ENCODE measurements around the gene CCDC106. TPM values are rescaled to one million over a fixed set of nuclear protein-coding genes. Genes with fewer than 3 reads are reported as not detected.
A peak's percentile ranks its signal among the peaks of the same experiment; 100 is the strongest.

The CCDC106 gene
- total RNA-seq, 1 experiment from 2014 or later: 36.0 TPM

- POLR2A ChIA-PET (ENCODE audit: unreplicated experiment): interaction anchor here (0.6 to 1.4 kb wide), 8 partner anchors 30 to 1517 kb away, joined by 3 to 8 read pairs (median 6); partner anchors contain the start of gene ZNF784
- Histone ChIP-seq H3K27me3 (ENCODE audit: low read length) (no peaks in the 10 kb centered on the region), H4K20me1 (ENCODE audit: low read length) (peaks cover 37% of the 10 kb centered on the region), H3K9me3 (ENCODE audit: low read length) (no peaks in the 10 kb centered on the region), H2AFZ (ENCODE audit: low read length) (peak overlapping the region; percentile 78), H3K9ac (ENCODE audit: low read length) (peak overlapping the region; percentile 99), H3K4me1 (ENCODE audit: insufficient read depth, low read length) (peaks cover 12% of the 10 kb centered on the region), H3K79me2 (ENCODE audit: low read length) (peaks cover 45% of the 10 kb centered on the region), H3K4me3 (ENCODE audit: low read length) (peak overlapping the region; percentile 78), H3K27ac (ENCODE audit: low read length) (peak overlapping the region; percentile 80), H3F3A (ENCODE audit: low read length, unreplicated experiment) (no peaks in the 10 kb centered on the region), H3K9me2 (replicated peaks; ENCODE audit: low read length) (no peaks in the 10 kb centered on the region), H3K36me3 (ENCODE audit: low read depth, low read length) (peaks cover 21% of the 10 kb centered on the region), H3K4me2 (ENCODE audit: low read length) (peak overlapping the region; percentile 85)
- BruUV-seq (replicated peaks): TSS peak; percentile 22
- TF ChIP-seq CTCF (conservative IDR thresholded peaks at IDR 0.05; ENCODE audit: low read depth, low read length) (no peak), EZH2 (IDR thresholded peaks at IDR 0.05; ENCODE audit: low read length, unreplicated experiment) (no peak), EZH2phosphoT487 (IDR thresholded peaks at IDR 0.05; ENCODE audit: borderline replicate concordance, low read length) (no peak)
- intact Hi-C loops (cut with micrococcal nuclease): no loop called here
- DNase-seq (peak; percentile 100), ATAC-seq (peak; percentile 79)
- CTCF ChIA-PET: interaction anchor here (0.5 to 1.4 kb wide), 9 partner anchors 10 to 374 kb away, joined by 3 to 12 read pairs (median 3); partner anchors contain the start of gene NAT14
Observed at GRCh38 chr19:55654323-55654867, 6.4 kb downstream of the CCDC106 start.

GRCh38 chr19:55654868-55655647, 7.0 kb downstream of the CCDC106 start, which contains the start of gene U2AF2:
Gene U2AF2 (plus strand): TSS chr19:55655035. CDS start chr19:55655105, 70 bp downstream.
- no peaks in the 10 kb centered on the region for H3F3A ChIP-seq (ENCODE audit: low read length, unreplicated experiment)
- H3K27me3 ChIP-seq (ENCODE audit: low read length): no peaks in the 10 kb centered on the region
- H3K79me2 ChIP-seq (ENCODE audit: low read length): peaks cover 52% of the 10 kb centered on the region
- peak within 1 kb of the TSS; percentile 88 for H3K4me3 ChIP-seq (ENCODE audit: low read length)
- H2AFZ ChIP-seq (ENCODE audit: low read length): peak within 1 kb of the TSS; percentile 78
- POLR2A ChIA-PET (ENCODE audit: unreplicated experiment): interaction anchor here (0.6 to 1.4 kb wide), 5 partner anchors 31 to 1487 kb away, joined by 3 to 7 read pairs (median 5); partner anchors contain the start of gene ZNF784
- H3K36me3 ChIP-seq (ENCODE audit: low read depth, low read length): peaks cover 27% of the 10 kb centered on the region
- H3K9me3 ChIP-seq (ENCODE audit: low read length): no peaks in the 10 kb centered on the region
- H3K4me2 ChIP-seq (ENCODE audit: low read length): peak within 1 kb of the TSS; percentile 93
- peak; percentile 44 for ATAC-seq
- H3K9ac ChIP-seq (ENCODE audit: low read length): peak within 1 kb of the TSS; percentile 99
- peaks cover 12% of the 10 kb centered on the region for H3K4me1 ChIP-seq (ENCODE audit: insufficient read depth, low read length)
- peak; percentile 95 for DNase-seq
- TF ChIP-seq EZH2 (IDR thresholded peaks at IDR 0.05; ENCODE audit: low read length, unreplicated experiment) (no peak), EZH2phosphoT487 (IDR thresholded peaks at IDR 0.05; ENCODE audit: borderline replicate concordance, low read length) (no peak)
- peaks cover 44% of the 10 kb centered on the region for H4K20me1 ChIP-seq (ENCODE audit: low read length)
- H3K27ac ChIP-seq (ENCODE audit: low read length): peak within 1 kb of the TSS; percentile 95
- CTCF ChIA-PET: interaction anchor here (0.6 to 1.4 kb wide), 7 partner anchors 11 to 170 kb away, joined by 3 to 12 read pairs (median 3); partner anchors contain the start of gene NAT14
- no peaks in the 10 kb centered on the region for H3K9me2 ChIP-seq (replicated peaks; ENCODE audit: low read length)
- intact Hi-C loops (cut with micrococcal nuclease): no loop called here
- no TSS peak for BruUV-seq (replicated peaks)

GRCh38 chr19:55655648-55656040, 7.6 kb downstream of the CCDC106 start:
- Histone ChIP-seq H3F3A (ENCODE audit: low read length, unreplicated experiment) (no peaks in the 10 kb centered on the region), H3K79me2 (ENCODE audit: low read length) (peaks cover 58% of the 10 kb centered on the region), H3K27ac (ENCODE audit: low read length) (peak overlapping the region; percentile 95), H2AFZ (ENCODE audit: low read length) (peak overlapping the region; percentile 64), H3K4me1 (ENCODE audit: insufficient read depth, low read length) (peaks cover 12% of the 10 kb centered on the region), H3K4me3 (ENCODE audit: low read length) (peak overlapping the region; percentile 88), H3K9me3 (ENCODE audit: low read length) (no peaks in the 10 kb centered on the region), H3K27me3 (ENCODE audit: low read length) (no peaks in the 10 kb centered on the region), H3K36me3 (ENCODE audit: low read depth, low read length) (peaks cover 33% of the 10 kb centered on the region), H4K20me1 (ENCODE audit: low read length) (peaks cover 50% of the 10 kb centered on the region), H3K9ac (ENCODE audit: low read length) (peak overlapping the region; percentile 99), H3K9me2 (replicated peaks; ENCODE audit: low read length) (no peaks in the 10 kb centered on the region), H3K4me2 (ENCODE audit: low read length) (peak overlapping the region; percentile 93)
- BruUV-seq (replicated peaks): TSS peak; percentile 45
- DNase-seq (no peak), ATAC-seq (no peak)
- CTCF ChIA-PET: no interaction called here
- POLR2A ChIA-PET (ENCODE audit: unreplicated experiment): no interaction called here
- intact Hi-C loops (cut with micrococcal nuclease): loop anchor here (2.0 kb wide), 1 partner anchor 15 kb away; no protein-coding TSS in a partner anchor
- TF ChIP-seq EZH2phosphoT487 (IDR thresholded peaks at IDR 0.05; ENCODE audit: borderline replicate concordance, low read length) (no peak), CTCF (conservative IDR thresholded peaks at IDR 0.05; ENCODE audit: low read depth, low read length) (no peak), EZH2 (IDR thresholded peaks at IDR 0.05; ENCODE audit: low read length, unreplicated experiment) (no peak)
